GM18951 (cell line): ENCODE results near the gene IFITM10.

ENCODE experiments used
- POLR2A ChIP-seq: IDR thresholded peaks from 4 replicates; pipeline ENCODE4 v1.6.1; 2011; ENCODE audit warnings: mild to moderate bottlenecking; ENCODE audit not compliant: insufficient read length, insufficient read depth; ENCODE audit errors: extremely low read depth
- in situ Hi-C: fragments of 300-500 bp; cut with MboI; formaldehyde crosslinking; loops from one replicate; pipeline ENCODE4 v1.12.0; 2022; ENCODE audit warnings: low sequenced_read_pairs, mixed read lengths, inconsistent platforms; ENCODE audit not compliant: unreplicated experiment

Gene IFITM10

GRCh38 chr11:1693327-1694063, 56.9 kb downstream of the IFITM10 start:
- no peak for TF ChIP-seq POLR2A
- in situ Hi-C loops: loop anchor here (10.0 to 25.0 kb wide), 2 partner anchors 121 to 469 kb away; partner anchors contain the start of genes INS and TH

GRCh38 chr11:1692708-1693326, 57.6 kb downstream of the IFITM10 start:
- no peak for TF ChIP-seq POLR2A
- in situ Hi-C loops: loop anchor here (10.0 to 25.0 kb wide), 2 partner anchors 122 to 469 kb away; partner anchors contain the start of genes INS and TH

- in situ Hi-C loops: loop anchor here (10.0 to 25.0 kb wide), 2 partner anchors 123 to 470 kb away; partner anchors contain the start of genes INS and TH
- TF ChIP-seq POLR2A: no peak
These were observed 58.3 kb downstream of the IFITM10 start for GRCh38 chr11:1691878-1692707.

GRCh38 chr11:1691026-1691877, 59.1 kb downstream of the IFITM10 start:
- in situ Hi-C loops: loop anchor here (10.0 to 25.0 kb wide), 2 partner anchors 124 to 471 kb away; partner anchors contain the start of genes INS and TH
- TF ChIP-seq POLR2A: no peak

- TF ChIP-seq POLR2A: no peak
- in situ Hi-C loops: loop anchor here (10.0 to 25.0 kb wide), 2 partner anchors 124 to 472 kb away; partner anchors contain the start of genes INS and TH
These were observed 60.0 kb downstream of the IFITM10 start for GRCh38 chr11:1690167-1691025.

- in situ Hi-C loops: loop anchor here (10.0 to 25.0 kb wide), 2 partner anchors 125 to 473 kb away; partner anchors contain the start of genes INS and TH
These were observed 60.9 kb downstream of the IFITM10 start for GRCh38 chr11:1689250-1690166.

- in situ Hi-C loops: loop anchor here (25.0 kb wide), 1 partner anchor 474 kb away; the partner anchor contains the start of genes INS and TH
These were observed 62.0 kb downstream of the IFITM10 start for GRCh38 chr11:1688336-1688947.

GRCh38 chr11:1686220-1686619, 64.2 kb downstream of the IFITM10 start:
- in situ Hi-C loops: loop anchor here (25.0 kb wide), 1 partner anchor 476 kb away; the partner anchor contains the start of genes INS and TH

- in situ Hi-C loops: loop anchor here (25.0 kb wide), 1 partner anchor 477 kb away; the partner anchor contains the start of genes INS and TH
These were observed 65.2 kb downstream of the IFITM10 start for GRCh38 chr11:1684886-1685874.

- in situ Hi-C loops: loop anchor here (25.0 kb wide), 1 partner anchor 478 kb away; the partner anchor contains the start of genes INS and TH
These were observed 66.4 kb downstream of the IFITM10 start for GRCh38 chr11:1683904-1684572.

GRCh38 chr11:1683216-1683615, 67.2 kb downstream of the IFITM10 start:
- in situ Hi-C loops: loop anchor here (25.0 kb wide), 1 partner anchor 479 kb away; the partner anchor contains the start of genes INS and TH
